Thyroid gland (tissue), 4 donors: ENCODE measurements around the gene POLR2L.

Experiments
- CTCF ChIP-seq, 6 experiments: fragments of 200-600 bp in 3 of 6; fragments of 450-650 bp in 3 of 6; sonication (generic) in 3 of 6; IDR thresholded peaks; one replicate each; pipeline ENCODE4 v1.5.1; 2016 to 2019; ENCODE audit warnings: antibody characterized with exemption in 6 of 6, mild to moderate bottlenecking in 2 of 6, inconsistent platforms in 1 of 6, moderate library complexity in 1 of 6
- POLR2A ChIP-seq, 2 donors: fragments of 450-650 bp; IDR thresholded peaks; one replicate each; pipeline ENCODE4 v1.6.1; 2017; ENCODE audit warnings: antibody characterized with exemption in 2 of 2, mild to moderate bottlenecking in 2 of 2, moderate library complexity in 1 of 2

GRCh38 chr11:801097-801780 is 41.1 kb downstream of the POLR2L start:
- TF ChIP-seq CTCF (IDR thresholded peaks at IDR 0.05) (no peak), POLR2A (IDR thresholded peaks at IDR 0.05) (no peak)
